Activated CD8-positive, alpha-beta T cell treated with anti-CD3 and anti-CD28 coated beads for 36 hours (primary cell): ENCODE results near the gene CCL24. TPM values are rescaled to one million over a fixed set of nuclear protein-coding genes. Genes with fewer than 3 reads are reported as not detected.
"Not testable (repeated sequence)": the region's sequence is repeated elsewhere in the genome, so short reads cannot be mapped to it uniquely, and the experiment has no call there.

Source experiments
- ATAC-seq: fragments of 200-7000 bp; cut with Tn5 transposase; one replicate; pipeline ENCODE4 v1.10.0; 2021; ENCODE audit warnings: mild to moderate bottlenecking, moderate library complexity
- CTCF ChIA-PET: fragments of 350-600 bp; sonication (Branson Sonifier 250); formaldehyde crosslinking; loops from one replicate; lab custom pipeline; 2021; ENCODE audit warnings: antibody characterized with exemption; lab: Charles Lee
- POLR2A ChIA-PET: fragments of 350-600 bp; sonication (Branson Sonifier 250); formaldehyde crosslinking; loops from one replicate; lab custom pipeline; 2021; ENCODE audit warnings: antibody characterized with exemption; lab: Charles Lee
- DNase-seq: peaks from one replicate; pipeline ENCODE4 v3.0.0-alpha.2; 2020
- H3K27ac Mint-ChIP-seq: one replicate; pipeline ENCODE4 v1.8.0; 2021; ENCODE audit warnings: mild to moderate bottlenecking, mixed read lengths
- H3K27me3 Mint-ChIP-seq: one replicate; pipeline ENCODE4 v1.8.0; 2021; ENCODE audit warnings: mixed read lengths
- H3K36me3 Mint-ChIP-seq: one replicate; pipeline ENCODE4 v1.8.0; 2021; ENCODE audit warnings: low read depth, mixed read lengths
- H3K4me1 Mint-ChIP-seq: one replicate; pipeline ENCODE4 v1.8.0; 2021; ENCODE audit warnings: low read depth, mixed read lengths
- H3K4me3 Mint-ChIP-seq: one replicate; pipeline ENCODE4 v1.8.0; 2021; ENCODE audit warnings: mild to moderate bottlenecking, moderate library complexity, mixed read lengths
- H3K9me3 Mint-ChIP-seq: one replicate; pipeline ENCODE4 v1.8.0; 2021; ENCODE audit warnings: mixed read lengths
- intact Hi-C: fragments of 100-400 bp; cut with micrococcal nuclease; formaldehyde crosslinking; loops from one replicate; pipeline ENCODE4 v1.10.0; 2022
- total RNA-seq, 2 experiments: library from RNA; stranded (reverse); gene quantifications; one replicate each; pipeline ENCODE4 v1.2.3, GENCODE V29; 2021
- TF ChIP-seq, protein P1 (sequence below): fragments of 200-600 bp; IDR thresholded peaks from one replicate; pipeline ENCODE4 v1.8.0; 2022; ENCODE audit warnings: antibody characterized with exemption, mild to moderate bottlenecking

Gene CCL24
- total RNA-seq, 2 experiments from 2014 or later, result not detected

DNA sequence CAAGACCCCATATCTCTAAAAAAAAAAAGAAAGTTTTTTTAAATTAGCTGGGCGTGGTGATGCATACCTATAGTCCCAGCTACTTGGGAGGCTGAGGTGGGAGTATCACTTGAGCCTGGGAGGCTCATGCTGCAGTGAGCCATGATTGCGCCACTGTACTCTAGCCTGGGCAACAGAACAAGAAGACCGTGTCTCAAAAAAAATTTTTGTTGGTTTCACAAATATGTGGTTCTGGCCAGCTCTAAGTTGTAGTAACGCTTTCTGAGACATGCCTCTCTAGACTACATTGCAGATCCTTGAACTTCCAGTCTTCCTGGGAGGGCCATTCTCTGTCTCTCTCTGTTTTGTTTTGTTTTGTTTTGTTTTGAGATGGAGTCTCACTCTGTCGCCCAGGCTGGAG is 40.6 kb upstream of the CCL24 start:
- CTCF ChIA-PET, result interaction anchor here (1.0 to 1.4 kb wide), 2 partner anchors 10 to 13 kb away, joined by 3 read pairs; no protein-coding TSS in a partner anchor
- ATAC-seq, result no peak

DNA sequence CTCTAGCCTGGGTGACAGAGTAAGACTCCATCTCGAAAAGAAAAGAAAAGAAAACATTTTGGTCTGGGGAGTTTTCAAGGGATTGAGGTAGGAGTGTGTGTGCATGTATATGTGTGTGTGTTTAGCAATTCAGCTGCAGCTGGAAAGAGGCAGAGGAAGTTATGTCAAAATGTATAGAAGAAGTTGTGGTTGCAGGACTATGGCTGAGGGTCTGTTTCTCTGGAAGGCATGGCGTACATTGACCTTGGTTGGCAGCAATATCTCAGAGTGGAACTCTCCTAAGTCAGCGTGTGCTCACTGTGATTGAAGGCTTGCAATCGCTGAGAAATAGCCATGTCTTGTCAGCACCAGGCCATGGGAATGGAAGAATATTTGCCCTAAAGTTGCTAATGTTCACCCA is 36.6 kb upstream of the CCL24 start:
- ATAC-seq (no peak), DNase-seq (no peak)
- intact Hi-C loops, result no loop called here
- Mint-ChIP-seq H3K9me3 (no peaks in the 10 kb centered on the region), H3K4me3 (no peak overlapping the region), H3K36me3 (no peaks in the 10 kb centered on the region), H3K4me1 (peaks cover 3% of the 10 kb centered on the region), H3K27me3 (no peaks in the 10 kb centered on the region), H3K27ac (no peak overlapping the region)
- TF ChIP-seq, protein P1, sequence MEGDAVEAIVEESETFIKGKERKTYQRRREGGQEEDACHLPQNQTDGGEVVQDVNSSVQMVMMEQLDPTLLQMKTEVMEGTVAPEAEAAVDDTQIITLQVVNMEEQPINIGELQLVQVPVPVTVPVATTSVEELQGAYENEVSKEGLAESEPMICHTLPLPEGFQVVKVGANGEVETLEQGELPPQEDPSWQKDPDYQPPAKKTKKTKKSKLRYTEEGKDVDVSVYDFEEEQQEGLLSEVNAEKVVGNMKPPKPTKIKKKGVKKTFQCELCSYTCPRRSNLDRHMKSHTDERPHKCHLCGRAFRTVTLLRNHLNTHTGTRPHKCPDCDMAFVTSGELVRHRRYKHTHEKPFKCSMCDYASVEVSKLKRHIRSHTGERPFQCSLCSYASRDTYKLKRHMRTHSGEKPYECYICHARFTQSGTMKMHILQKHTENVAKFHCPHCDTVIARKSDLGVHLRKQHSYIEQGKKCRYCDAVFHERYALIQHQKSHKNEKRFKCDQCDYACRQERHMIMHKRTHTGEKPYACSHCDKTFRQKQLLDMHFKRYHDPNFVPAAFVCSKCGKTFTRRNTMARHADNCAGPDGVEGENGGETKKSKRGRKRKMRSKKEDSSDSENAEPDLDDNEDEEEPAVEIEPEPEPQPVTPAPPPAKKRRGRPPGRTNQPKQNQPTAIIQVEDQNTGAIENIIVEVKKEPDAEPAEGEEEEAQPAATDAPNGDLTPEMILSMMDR, result no peak
- CTCF ChIA-PET, result no interaction called here
- POLR2A ChIA-PET, result no interaction called here

More for the DNA sequence above, 40.6 kb upstream of the CCL24 start:
- POLR2A ChIA-PET, result no interaction called here
- DNase-seq, result no peak
- TF ChIP-seq, protein P1, result no peak
- Mint-ChIP-seq H3K36me3 (no peaks in the 10 kb centered on the region), H3K9me3 (no peaks in the 10 kb centered on the region), H3K27ac (no peak overlapping the region), H3K4me3 (no peak overlapping the region), H3K27me3 (peaks cover 3% of the 10 kb centered on the region), H3K4me1 (peaks cover 7% of the 10 kb centered on the region)
- intact Hi-C loops, result no loop called here

DNA sequence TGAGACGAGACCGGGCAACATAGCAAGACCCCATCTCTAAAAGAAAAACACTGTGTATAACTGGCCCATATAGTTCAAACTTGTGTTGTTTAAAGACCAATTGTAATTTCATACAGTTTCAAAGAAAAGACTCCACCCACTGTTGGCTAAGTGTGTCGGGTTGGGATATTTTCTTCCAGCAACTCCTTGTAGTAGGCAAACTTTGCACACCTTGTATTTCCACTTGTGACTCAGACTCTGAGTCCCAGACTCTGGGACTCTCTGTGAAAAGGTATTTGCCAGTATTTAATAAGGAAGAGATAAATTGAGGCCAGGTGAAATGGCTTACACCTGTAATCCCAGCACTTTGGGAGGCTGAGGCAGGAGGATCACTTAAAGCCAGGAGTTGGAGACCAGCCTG is 36.0 kb upstream of the CCL24 start:
- intact Hi-C loops, result no loop called here
- Mint-ChIP-seq H3K4me1 (peaks cover 3% of the 10 kb centered on the region), H3K36me3 (no peaks in the 10 kb centered on the region), H3K27me3 (no peaks in the 10 kb centered on the region), H3K9me3 (no peaks in the 10 kb centered on the region), H3K4me3 (no peak overlapping the region), H3K27ac (no peak overlapping the region)
- CTCF ChIA-PET, result no interaction called here
- TF ChIP-seq, protein P1, result no peak
- POLR2A ChIA-PET, result no interaction called here
- no peak for ATAC-seq
- no peak for DNase-seq

DNA sequence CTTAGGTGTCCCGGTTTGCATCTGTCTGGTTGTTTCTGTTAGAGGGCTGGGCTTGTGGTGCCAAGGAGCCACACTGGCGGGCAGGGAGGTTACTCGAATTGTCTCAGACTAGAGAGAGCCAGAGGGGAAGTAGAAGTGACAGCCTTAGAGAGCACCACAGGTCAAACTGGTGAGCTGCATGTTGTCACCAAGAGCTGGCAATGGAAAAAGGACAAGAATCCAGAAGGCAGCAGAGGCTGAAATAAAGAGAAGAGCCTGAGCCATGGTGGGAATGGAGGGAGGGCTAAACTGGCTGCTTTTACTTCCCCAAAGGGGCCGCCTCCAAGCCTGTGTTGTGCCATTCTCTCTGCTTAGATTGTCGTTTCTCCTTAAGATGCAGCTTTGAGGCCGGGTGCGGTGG is 34.1 kb upstream of the CCL24 start:
- H3K4me3 Mint-ChIP-seq, result no peak overlapping the region
- intact Hi-C loops, result no loop called here
- no peaks in the 10 kb centered on the region for H3K9me3 Mint-ChIP-seq
- H3K36me3 Mint-ChIP-seq, result no peaks in the 10 kb centered on the region
- POLR2A ChIA-PET, result no interaction called here
- ATAC-seq (no peak), DNase-seq (no peak)
- peaks cover 11% of the 10 kb centered on the region for H3K4me1 Mint-ChIP-seq
- no peak overlapping the region for H3K27ac Mint-ChIP-seq
- CTCF ChIA-PET, result no interaction called here
- no peaks in the 10 kb centered on the region for H3K27me3 Mint-ChIP-seq
- TF ChIP-seq, protein P1, result no peak

DNA sequence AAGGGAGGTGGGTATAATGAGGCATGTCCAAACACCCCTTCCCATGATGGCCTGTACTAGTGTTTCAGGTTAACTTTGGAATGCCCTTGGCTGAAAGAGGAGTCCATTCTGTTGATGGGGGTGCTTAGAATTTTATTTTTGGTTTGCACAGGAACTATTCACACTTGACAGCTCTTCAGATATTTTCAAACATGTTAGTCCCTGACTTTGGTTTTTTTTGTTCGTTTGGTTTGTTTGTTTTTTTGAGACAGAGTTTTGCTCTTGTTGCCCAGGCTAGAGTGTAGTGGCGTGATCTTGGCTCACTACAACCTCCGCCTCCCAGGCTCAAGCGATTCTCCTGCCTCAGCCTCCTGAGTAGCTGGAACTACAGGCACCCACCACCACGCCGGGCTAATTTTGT is 31.5 kb upstream of the CCL24 start:
- H3K9me3 Mint-ChIP-seq, H3K27ac Mint-ChIP-seq, H3K27me3 Mint-ChIP-seq, CTCF ChIA-PET, DNase-seq, POLR2A ChIA-PET, intact Hi-C loops, ATAC-seq, H3K36me3 Mint-ChIP-seq, H3K4me3 Mint-ChIP-seq: not testable (repeated sequence)
- peaks cover 13% of the 10 kb centered on the region for H3K4me1 Mint-ChIP-seq

DNA sequence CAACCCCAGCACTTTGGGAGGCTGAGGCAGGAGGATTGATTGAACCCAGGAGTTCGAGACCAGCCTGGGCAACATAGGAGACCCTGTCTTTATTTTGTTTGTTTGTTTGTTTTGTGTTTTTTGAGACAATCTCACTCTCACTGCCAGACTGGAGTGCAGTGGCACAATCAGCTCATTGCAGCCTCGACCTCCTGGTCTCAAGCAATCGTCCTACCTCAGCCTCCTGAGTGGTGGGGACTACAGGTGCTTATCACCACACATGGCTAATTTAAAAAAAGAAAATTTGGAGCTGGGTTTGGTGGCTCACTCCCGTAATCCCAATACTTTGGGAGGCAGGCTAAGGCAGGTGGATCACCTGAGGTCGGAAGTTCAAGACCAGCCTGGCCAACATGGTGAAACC is 30.6 kb upstream of the CCL24 start:
- no peaks in the 10 kb centered on the region for H3K36me3 Mint-ChIP-seq
- intact Hi-C loops, result no loop called here
- H3K4me1 Mint-ChIP-seq, result peaks cover 13% of the 10 kb centered on the region
- ChIA-PET POLR2A (interaction anchor here (1.0 to 1.1 kb wide), 2 partner anchors 9 to 245 kb away, joined by 3 to 4 read pairs; no protein-coding TSS in a partner anchor), CTCF (no interaction called here)
- H3K27me3 Mint-ChIP-seq, result no peaks in the 10 kb centered on the region
- no peak overlapping the region for H3K4me3 Mint-ChIP-seq
- H3K27ac Mint-ChIP-seq, result no peak overlapping the region
- ATAC-seq (no peak), DNase-seq (no peak)
- no peaks in the 10 kb centered on the region for H3K9me3 Mint-ChIP-seq
- TF ChIP-seq, protein P1, result no peak
